Measurements from ENCODE around the gene MDC1. TPM values are rescaled to one million over a fixed set of nuclear protein-coding genes. Genes with fewer than 3 reads are reported as not detected.

The MDC1 gene
- total and polyA plus RNA-seq, 2 of the 13 experiments (the other 11 are each of a cell fraction or from before 2014, with no cell fraction given): 8.4 to 14.0 TPM

- TF ChIP-seq ZBTB33 (CRISPR knock-in tag; IDR thresholded peaks at IDR 0.05): no peak
- TF ChIP-seq ARID5B (CRISPR knock-in tag; IDR thresholded peaks at IDR 0.05): no peak
- TF ChIP-seq ZSCAN12 (CRISPR knock-in tag; IDR thresholded peaks at IDR 0.05): 0 out of 2 replicates have a peak, but pooled peaks have one; percentile 34
- no peak for TF ChIP-seq ZNF280D (CRISPR knock-in tag; IDR thresholded peaks at IDR 0.05)
- TF ChIP-seq ZNF263 (CRISPR knock-in tag; IDR thresholded peaks at IDR 0.05): peak; percentile 27; the same call in 1 of the 2 replicates
- no peak for TF ChIP-seq E2F1 (CRISPR knock-in tag; IDR thresholded peaks at IDR 0.05)
- 0 out of 2 replicates have a peak, but pooled peaks have one; percentile 19 for TF ChIP-seq FIP1L1 (IDR thresholded peaks at IDR 0.05; ENCODE audit: borderline replicate concordance, insufficient read depth, low read depth, low read length)
- no peak for TF ChIP-seq CEBPG (CRISPR knock-in tag; IDR thresholded peaks at IDR 0.05)
- TF ChIP-seq FOXO1 (CRISPR knock-in tag; IDR thresholded peaks at IDR 0.05): 0 out of 2 replicates have a peak, but pooled peaks have one; percentile 10
- TF ChIP-seq ZC3H13 (CRISPR knock-in tag; IDR thresholded peaks at IDR 0.05): no peak
- no peak for TF ChIP-seq TAF1 (CRISPR knock-in tag; IDR thresholded peaks at IDR 0.05)
- no peak for TF ChIP-seq GTF3A (CRISPR knock-in tag; conservative IDR thresholded peaks at IDR 0.05)
- TF ChIP-seq GLI4 (CRISPR knock-in tag; IDR thresholded peaks at IDR 0.05; ENCODE audit: borderline replicate concordance): no peak
- TF ChIP-seq ZNF101 (CRISPR knock-in tag; IDR thresholded peaks at IDR 0.05; ENCODE audit: borderline replicate concordance, low read depth): no peak
- no peak; the same call in 1 of the 2 replicates for TF ChIP-seq PREB (CRISPR knock-in tag; IDR thresholded peaks at IDR 0.05)
- no peak for TF ChIP-seq SALL2 (CRISPR knock-in tag; IDR thresholded peaks at IDR 0.05)
- TF ChIP-seq TMF1 (CRISPR knock-in tag; IDR thresholded peaks at IDR 0.05; ENCODE audit: low read depth): no peak
These were observed 24.8 kb upstream of the MDC1 start (continued) for GRCh38 chr6:30741789-30742315.

All from HepG2 (cell line).